Hematopoietic multipotent progenitor cell treated with erythropoietin and hydrocortisone succinate and interleukin-3 and kit ligand, for 4 days (in vitro differentiated cells): ENCODE results near the gene WDR7.

ENCODE experiments used
- DNase-seq: peaks from one replicate; pipeline ENCODE4 v3.0.0-alpha.2; 2015

The WDR7 gene

GRCh38 chr18:56953428-56954198, 302.5 kb downstream of the WDR7 start:
- no peak for DNase-seq

GRCh38 chr18:56955490-56955889, 304.3 kb downstream of the WDR7 start:
- DNase-seq: no peak

GRCh38 chr18:56959120-56959519, 308.0 kb downstream of the WDR7 start:
- DNase-seq: no peak

GRCh38 chr18:56962322-56962721, 311.2 kb downstream of the WDR7 start:
- DNase-seq: no peak

GRCh38 chr18:56967035-56967434, 315.9 kb downstream of the WDR7 start:
- no peak for DNase-seq

- DNase-seq: no peak
Measured at GRCh38 chr18:56973487-56973886, 322.3 kb downstream of the WDR7 start.

- no peak for DNase-seq
Measured at GRCh38 chr18:56974141-56974540, 323.0 kb downstream of the WDR7 start.

GRCh38 chr18:56975276-56975675, 324.1 kb downstream of the WDR7 start:
- no peak for DNase-seq

GRCh38 chr18:56977309-56977708, 326.1 kb downstream of the WDR7 start:
- no peak for DNase-seq

- DNase-seq: no peak
Measured at GRCh38 chr18:56977771-56978170, 326.6 kb downstream of the WDR7 start.

- DNase-seq: no peak
Measured at GRCh38 chr18:56980151-56980550, 329.0 kb downstream of the WDR7 start.

GRCh38 chr18:56982766-56983165, 331.6 kb downstream of the WDR7 start:
- peak; percentile 45 for DNase-seq

- DNase-seq: no peak
Measured at GRCh38 chr18:56983275-56983992, 332.3 kb downstream of the WDR7 start.

GRCh38 chr18:56984731-56985130, 333.6 kb downstream of the WDR7 start:
- DNase-seq: no peak

- no peak for DNase-seq
Measured at GRCh38 chr18:56986829-56987228, 335.7 kb downstream of the WDR7 start.

- no peak for DNase-seq
Measured at GRCh38 chr18:56987236-56987635, 336.1 kb downstream of the WDR7 start.

GRCh38 chr18:56988022-56988421, 336.9 kb downstream of the WDR7 start:
- peak; percentile 39 for DNase-seq

- DNase-seq: no peak
Measured at GRCh38 chr18:56990678-56991077, 339.5 kb downstream of the WDR7 start.

GRCh38 chr18:56992777-56993176, 341.6 kb downstream of the WDR7 start:
- no peak for DNase-seq

- DNase-seq: no peak
Measured at GRCh38 chr18:56995579-56996188, 344.5 kb downstream of the WDR7 start.

- no peak for DNase-seq
Measured at GRCh38 chr18:56997200-56997599, 346.0 kb downstream of the WDR7 start.

GRCh38 chr18:56999823-57000222, 348.7 kb downstream of the WDR7 start:
- DNase-seq: no peak

- DNase-seq: no peak
Measured at GRCh38 chr18:57002627-57003026, 351.5 kb downstream of the WDR7 start.

GRCh38 chr18:57003342-57003741, 352.2 kb downstream of the WDR7 start:
- no peak for DNase-seq
